Measurements from ENCODE around the gene NHS.
A peak's percentile ranks its signal among the peaks of the same experiment; 100 is the strongest.

NHS gene

DNA sequence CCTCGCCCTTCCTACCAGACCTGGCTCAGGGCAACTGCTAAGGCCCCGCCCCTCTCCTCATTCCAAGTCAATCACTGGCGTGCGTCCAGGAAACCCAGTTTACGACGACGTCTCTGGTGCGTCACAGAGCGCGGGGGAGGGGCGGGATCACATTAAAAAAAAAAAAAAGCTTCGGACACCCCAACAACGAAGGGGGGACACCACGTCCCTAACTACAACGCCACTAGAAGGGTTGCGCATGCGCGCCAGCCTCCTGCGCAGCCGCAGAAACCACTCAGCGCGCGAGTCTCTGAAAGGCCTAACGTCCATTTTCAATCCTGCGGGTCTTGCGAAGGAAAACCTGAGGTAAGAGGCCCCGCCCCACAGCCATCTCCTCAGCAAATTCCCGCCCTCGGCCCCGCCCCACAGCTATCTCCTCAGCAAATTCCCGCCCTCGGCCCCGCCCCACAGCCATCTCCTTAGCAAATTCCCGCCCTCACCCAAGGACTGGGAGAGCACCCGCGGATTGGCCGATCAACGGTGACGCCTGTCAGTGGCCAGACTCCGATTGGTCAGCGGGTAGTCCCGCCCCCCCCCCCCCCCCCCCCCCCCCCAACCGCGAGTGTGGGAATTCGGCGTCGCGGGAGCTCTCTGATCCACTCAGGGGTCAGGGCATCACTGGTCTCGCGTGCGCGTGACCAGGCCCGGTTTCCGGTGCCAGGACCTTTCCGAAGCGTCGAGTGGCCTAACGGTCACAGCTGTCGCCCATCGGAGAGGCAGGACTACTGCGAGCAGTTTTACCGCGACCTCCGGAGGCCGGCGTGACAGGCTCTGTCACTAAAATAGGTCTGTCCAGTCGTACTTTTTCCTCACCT lies 362.1 kb downstream of the NHS start, which contains the start of gene SCML1:
SCML1 (plus strand) TSS at position 638 of the 854 bp plus-strand sequence. CDS start 6,694 bp downstream, outside the sequence.
- peak; percentile 69 for DNase-seq (ENCODE audit: low read depth)

DNA sequence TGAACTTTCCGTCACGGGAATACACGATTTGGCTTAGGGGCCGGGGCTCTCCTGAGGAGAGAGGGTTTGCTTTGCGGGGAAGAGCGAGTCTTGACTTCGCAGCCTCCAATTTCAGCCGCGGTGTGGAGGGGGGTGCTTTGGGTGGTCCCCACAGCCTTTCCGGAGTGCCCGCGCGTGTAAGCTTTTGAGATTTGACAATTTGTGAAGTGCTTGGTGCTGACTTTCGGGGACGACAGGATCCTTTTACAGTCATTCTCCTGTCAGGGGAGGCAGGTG lies 362.6 kb downstream of the NHS start:
- DNase-seq (ENCODE audit: low read depth): no peak

GRCh38 chrX:17737986-17738713 lies 363.1 kb downstream of the NHS start:
- peak; percentile 17 for DNase-seq (ENCODE audit: low read depth)

DNA sequence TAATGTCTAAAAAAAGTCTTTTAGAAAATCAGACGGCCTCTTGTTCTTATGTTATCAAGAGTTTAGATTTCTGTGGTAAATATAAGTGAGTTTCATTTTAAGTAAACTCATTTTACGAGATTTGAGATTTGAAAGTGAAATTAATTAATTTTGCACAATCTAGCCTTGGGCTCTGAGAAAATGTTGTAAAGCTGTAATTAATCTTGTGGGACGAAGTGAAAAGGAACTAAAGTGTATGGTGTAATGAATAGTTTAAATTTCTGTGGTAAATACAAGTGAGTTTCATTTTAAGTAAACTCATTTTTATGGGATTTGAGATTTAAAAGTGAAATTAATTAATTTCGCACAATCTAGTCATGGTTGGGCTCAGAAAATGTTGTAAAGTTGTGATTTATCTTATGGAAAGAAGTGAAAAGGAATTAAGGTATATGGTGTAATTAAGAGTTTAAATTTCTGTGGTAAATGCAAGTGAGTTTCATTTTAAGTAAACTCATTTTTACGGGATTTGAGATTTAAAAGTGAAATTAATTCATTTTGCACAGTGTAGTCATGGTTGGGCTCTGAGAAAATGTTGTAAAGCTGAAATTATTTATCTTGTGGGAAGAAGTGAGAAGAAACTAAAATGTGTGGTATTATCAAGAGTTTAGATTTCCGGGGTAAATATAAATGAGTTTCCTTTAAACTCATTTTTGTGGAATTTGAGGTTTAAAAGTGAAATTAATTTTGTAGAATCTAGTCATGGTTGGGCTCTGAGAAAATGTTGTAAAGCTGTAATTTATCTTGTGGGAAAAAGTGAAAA lies 363.9 kb downstream of the NHS start:
- DNase-seq (ENCODE audit: low read depth): no peak

DNA sequence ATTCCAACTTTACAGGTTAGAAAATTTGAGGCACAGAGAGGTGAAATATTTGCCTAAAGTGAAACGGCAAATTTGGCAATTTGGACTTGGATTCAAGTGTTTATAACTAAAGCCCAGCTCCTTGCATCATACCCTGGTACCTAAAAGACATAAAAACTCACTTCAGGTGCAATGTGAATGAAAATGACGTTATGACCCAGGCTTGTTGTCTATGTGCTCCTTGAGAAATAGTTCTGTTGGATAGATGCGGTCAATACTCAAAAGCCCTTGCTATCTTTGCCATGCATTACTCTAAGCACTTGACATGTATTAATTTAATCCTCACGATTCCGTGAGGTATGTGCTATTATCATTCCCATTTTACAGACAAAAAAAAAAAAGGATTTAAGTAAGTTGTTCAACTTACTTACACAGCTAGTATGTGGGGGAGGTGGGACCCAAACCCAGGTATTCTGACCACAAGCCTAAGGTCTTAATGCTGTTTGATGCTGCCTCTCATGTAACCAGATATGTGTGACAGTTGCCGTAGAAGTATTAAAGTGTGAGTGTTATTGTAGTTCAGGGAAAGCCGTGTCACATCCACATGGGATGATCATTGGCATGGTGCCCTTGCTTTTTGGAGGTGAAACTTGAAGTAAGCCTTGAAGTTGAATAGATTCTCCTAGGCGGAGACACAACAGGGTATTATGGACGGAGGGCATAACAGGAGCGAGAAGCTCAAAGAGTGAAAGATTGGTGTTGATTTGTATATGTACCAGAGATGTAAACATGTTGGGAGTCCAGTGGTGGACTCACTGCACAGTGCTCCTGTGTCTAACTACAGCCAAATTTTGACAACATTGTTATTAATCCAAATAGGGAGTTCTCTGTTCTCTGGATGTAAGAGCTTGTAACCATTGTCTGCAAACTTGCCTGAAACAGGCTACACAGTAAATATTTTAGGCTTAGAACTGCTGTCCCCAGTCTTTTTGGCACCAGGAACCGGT lies 365.4 kb downstream of the NHS start:
- no peak for DNase-seq (ENCODE audit: low read depth)

GRCh38 chrX:17741123-17741511 lies 366.1 kb downstream of the NHS start:
- no peak for DNase-seq (ENCODE audit: low read depth)

- DNase-seq (ENCODE audit: low read depth): no peak
Observed at GRCh38 chrX:17743913-17744312, 368.9 kb downstream of the NHS start.

- DNase-seq (ENCODE audit: low read depth): no peak
Observed at GRCh38 chrX:17744896-17745523, 370.0 kb downstream of the NHS start.

DNA sequence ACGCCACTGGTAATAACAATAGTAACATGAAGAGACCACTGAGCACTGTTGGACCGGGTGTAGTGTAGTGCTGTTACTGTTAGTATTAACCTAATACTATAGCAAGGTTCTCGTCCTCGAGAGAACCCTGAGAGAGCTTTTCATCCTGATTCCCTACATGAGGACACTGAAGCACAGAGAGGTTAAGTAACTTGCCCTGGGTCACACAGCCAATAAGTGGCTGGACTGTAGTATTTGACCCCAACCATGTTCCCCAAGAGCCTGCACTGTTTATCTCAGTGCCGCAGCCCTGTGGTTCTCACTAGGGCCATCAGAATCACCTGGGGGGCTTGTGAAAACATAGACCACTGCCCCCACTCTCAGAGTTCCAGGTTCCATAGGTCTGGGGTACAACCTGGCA lies 372.7 kb downstream of the NHS start:
- DNase-seq (ENCODE audit: low read depth): no peak

DNA sequence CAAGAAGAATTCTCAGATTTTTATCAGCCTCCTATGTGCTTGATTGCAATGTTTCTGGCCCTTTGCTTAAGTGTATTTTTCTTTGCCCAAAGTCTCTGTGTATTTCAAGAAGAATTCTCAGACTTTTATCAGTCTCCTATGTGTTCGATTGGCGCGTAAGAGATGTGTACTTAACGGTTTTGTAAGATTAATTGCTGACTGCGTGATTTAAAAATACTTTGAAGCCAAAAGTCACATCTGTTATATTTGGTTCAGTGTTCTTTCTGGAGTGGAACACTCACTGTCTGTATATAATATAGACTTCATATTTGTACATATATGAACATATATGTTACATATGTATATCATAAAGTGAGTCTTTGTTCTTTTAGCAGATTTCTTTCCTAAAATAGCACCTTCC lies 373.7 kb downstream of the NHS start:
- no peak for DNase-seq (ENCODE audit: low read depth)

DNA sequence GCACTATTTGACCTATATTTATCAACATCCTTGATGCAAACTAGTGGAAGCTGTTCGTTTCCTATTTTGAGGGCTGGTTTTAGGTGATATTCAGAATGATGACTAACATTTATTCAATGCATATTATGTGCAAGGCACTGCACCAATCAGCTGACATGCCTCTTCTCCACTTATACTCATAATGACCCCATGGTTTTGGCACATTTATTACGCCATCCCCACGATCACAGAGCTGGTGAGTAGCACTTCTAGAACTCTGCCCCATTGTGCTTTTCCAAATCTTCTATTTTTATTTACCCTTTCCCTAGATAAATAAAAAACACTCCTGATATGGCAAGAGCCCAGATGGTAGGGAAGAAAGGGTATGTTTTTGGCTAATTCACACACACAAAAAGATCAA lies 375.4 kb downstream of the NHS start:
- no peak for DNase-seq (ENCODE audit: low read depth)

DNA sequence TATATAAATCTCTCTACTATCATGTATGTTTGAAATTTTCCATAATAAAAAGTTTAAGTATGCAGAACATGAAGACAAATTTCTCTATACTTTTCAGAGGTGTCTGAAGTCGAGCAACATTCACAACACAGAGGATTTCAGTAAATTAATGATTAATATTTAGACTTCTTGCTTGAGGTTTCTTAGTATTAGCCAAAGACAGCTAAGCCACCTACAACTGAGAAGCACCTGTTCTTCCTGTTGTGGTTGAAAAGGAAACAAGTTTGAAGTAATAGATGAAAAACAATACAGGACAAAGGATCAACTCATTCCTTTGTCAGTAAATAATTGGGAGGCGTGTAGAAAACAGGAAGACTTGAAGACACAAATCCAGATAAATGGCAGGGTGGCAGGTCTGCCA lies 383.4 kb downstream of the NHS start:
- no peak for DNase-seq (ENCODE audit: low read depth)

DNA sequence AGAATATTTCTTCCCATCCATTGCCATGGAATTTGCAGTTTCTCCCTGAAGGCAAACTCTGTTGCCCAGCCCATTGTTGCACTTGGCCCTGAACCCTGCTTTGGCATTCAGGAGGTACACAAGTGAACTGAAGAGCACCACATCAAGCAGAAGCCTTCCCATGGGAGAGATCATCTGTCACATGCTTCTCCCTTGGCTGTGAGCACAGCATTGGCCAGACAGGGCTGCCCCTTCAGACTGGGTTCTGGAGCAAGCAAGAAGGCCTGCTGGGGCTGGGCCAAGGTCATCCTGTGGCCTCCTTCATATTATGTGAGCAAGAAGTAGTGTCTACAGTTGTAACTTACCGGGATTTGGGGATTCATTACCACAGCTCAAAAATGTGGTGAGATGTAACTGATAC lies 385.0 kb downstream of the NHS start:
- no peak for DNase-seq (ENCODE audit: low read depth)

DNA sequence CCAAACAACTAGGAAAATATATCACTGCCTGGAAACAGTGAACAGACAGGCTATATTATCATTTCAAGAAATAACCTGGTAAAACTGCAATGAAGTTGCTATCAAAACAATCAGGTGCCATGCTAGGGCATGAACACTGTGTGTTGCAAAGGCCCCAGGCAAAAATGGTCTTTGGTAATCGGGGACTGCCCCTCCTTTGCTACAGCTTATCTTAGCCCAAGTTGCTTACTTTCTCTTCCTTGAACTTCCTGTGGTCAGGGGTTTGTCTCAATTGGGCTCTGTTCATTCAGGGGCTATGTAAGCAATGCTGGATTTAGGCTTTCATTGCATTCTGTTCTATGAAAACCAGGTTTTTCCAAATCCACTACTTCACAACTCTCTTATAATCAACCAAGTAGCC lies 392.7 kb downstream of the NHS start:
- no peak for DNase-seq (ENCODE audit: low read depth)

- no peak for DNase-seq (ENCODE audit: low read depth)
Observed at GRCh38 chrX:17768997-17769396, 394.0 kb downstream of the NHS start.

DNA sequence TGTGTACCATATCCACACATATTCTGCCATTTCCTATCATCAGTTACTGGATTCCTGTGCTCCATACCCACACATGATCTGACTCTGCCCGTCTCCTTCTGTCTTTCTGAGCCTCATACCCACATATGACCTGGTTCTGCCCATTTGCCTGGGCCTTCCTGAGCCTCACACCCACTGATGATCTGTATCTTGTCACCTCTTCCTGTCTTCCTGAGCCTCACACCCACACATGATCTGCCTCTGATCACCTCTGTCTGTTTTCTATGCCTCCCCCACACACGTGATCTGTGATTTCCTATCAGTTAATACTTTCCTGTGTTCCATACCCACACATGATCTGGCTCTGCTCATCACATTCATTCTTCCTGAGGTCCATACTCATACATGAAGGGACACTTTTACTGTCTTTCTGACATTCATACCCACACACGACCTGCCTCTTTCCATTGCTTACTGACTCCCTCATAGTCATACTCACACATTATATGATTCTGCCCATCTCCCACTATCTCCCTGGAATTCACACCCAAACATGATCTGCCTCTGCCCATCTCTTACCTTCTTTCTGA lies 394.8 kb downstream of the NHS start:
- no peak for DNase-seq (ENCODE audit: low read depth)

- DNase-seq (ENCODE audit: low read depth): no peak
Observed at GRCh38 chrX:17773221-17773876, 398.3 kb downstream of the NHS start.

GRCh38 chrX:17774053-17774452 lies 399.1 kb downstream of the NHS start:
- no peak for DNase-seq (ENCODE audit: low read depth)

DNA sequence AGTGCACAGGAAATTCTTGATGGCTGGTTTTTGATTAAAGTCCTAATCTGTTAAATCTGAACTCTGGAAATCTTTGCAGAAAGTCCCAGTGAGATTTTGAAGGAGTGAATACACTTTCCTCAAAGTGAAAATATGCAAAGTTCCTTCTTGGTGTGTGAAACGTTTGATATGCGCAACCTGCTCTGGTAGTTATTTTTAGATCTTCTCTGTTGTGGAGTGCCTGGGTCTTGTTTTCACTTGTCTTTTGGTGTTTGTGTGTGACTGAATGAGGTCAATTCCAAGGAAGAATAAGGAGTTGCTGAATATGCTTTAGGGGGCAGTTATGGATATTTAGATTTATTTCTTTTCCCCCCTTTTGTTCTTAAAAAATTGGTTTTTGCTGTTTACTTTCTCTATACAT lies 404.0 kb downstream of the NHS start:
- DNase-seq (ENCODE audit: low read depth): no peak

- no peak for DNase-seq (ENCODE audit: low read depth)
Observed at GRCh38 chrX:17779434-17779833, 404.4 kb downstream of the NHS start.

Measured in stimulated activated CD8-positive, alpha-beta memory T cell treated with anti-CD3 and anti-CD28 coated beads, Interleukin-12 subunit alpha, Interleukin-12 subunit beta, amount 100 ng/mL, for 4 hours (primary cell).